ENCODE measurements around the gene KRT7. TPM values are rescaled to one million over a fixed set of nuclear protein-coding genes. Genes with fewer than 3 reads are reported as not detected.

Gene KRT7
- total and polyA plus RNA-seq, 2 donors (not counting 3 experiments of a cell fraction or from before 2014, with no cell fraction given) = 120 to 293 TPM

DNA sequence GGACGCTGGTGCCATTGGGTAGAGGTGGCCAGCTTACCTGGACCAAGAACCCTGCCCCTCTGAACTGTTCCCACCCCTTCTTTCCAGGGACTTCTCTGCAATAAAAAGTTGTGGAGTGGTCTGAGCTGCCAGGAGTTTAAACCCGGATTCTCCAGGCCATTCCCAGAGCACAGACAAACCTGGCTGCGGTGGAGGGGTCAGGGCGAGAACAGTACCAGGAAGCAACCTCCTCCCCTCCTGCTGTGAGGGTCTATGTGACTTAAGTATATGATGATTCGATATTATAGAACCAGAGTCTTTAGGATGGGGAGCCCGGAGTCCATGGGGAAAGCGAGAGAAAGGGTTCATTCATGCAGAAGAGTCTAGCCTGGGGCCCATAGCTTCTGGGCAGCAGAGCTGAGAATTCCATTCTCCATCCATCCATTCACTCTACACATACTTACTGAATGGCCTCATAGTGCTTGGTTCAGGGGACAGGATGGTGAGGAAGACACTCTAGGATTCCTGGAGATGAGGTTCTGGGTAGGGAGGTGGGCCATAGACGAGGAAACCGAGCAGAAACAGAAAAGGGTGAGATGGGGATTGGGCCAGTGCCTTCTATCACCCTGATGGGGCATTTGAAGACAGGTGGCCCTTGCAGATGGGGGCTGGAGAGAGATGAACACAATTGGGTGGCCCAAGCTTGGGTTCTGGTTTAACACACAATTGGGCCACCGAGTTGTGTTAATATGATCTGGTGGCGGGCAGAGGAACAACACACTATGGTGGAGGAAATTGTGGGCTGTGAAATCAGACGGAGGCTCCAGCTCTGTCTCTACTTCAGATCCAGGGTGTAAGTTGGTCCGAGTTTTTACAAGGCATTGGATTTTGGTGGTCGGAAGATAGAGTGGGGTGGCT lies 46.6 kb downstream of the KRT7 start:
- ChIA-PET POLR2A (no interaction called here), CTCF (interaction anchor here (0.6 to 3.7 kb wide), 61 partner anchors 7 to 668 kb away, joined by 3 to 30 read pairs (median 4); partner anchors contain the start of gene KRT7)
- Histone ChIP-seq H2AFZ (ENCODE audit: low read depth, low read length) (no peak overlapping the region), H3K27me3 (ENCODE audit: control insufficient read depth in 2 of 2, insufficient read depth in 2 of 2, low read length in 2 of 2) (peaks cover 4 to 5% of the 10 kb centered on the region in 2 experiments), H3K9ac (replicated peaks; ENCODE audit: extremely low read depth, insufficient read depth, low read length) (no peak overlapping the region), H3K4me1 (ENCODE audit: control insufficient read depth, extremely low read depth, insufficient read depth, low read length) (peaks cover 3% of the 10 kb centered on the region), H3K9me3 (replicated peaks; ENCODE audit: control insufficient read depth, insufficient read depth, low read length) (no peaks in the 10 kb centered on the region), H3K36me3 (ENCODE audit: control insufficient read depth in 2 of 2, extremely low read depth in 1 of 2, insufficient read depth in 2 of 2, low read length in 2 of 2) (no peaks in the 10 kb centered on the region), H3K4me3 (replicated peaks in 1 of 3; ENCODE audit: insufficient read depth in 1 of 3, low read depth in 1 of 3, low read length in 3 of 3) (no peak overlapping the region), H3K4me2 (ENCODE audit: insufficient read depth, low read length) (no peak overlapping the region), H3K9me1 (replicated peaks; ENCODE audit: control insufficient read depth, extremely low read depth, insufficient read depth, low read length) (no peaks in the 10 kb centered on the region), H3K27ac (ENCODE audit: insufficient read depth, low read depth, low read length) (no peak overlapping the region), H3K79me2 (ENCODE audit: control insufficient read depth, insufficient read depth, low read length) (no peaks in the 10 kb centered on the region), H4K20me1 (replicated peaks; ENCODE audit: control insufficient read depth, extremely low read depth, insufficient read depth, low read length) (no peaks in the 10 kb centered on the region)
- intact Hi-C loops (cut with micrococcal nuclease) = loop anchor here (1.0 to 2.0 kb wide), 2 partner anchors 66 to 123 kb away; no protein-coding TSS in a partner anchor
- BruUV-seq (replicated peaks) = no TSS peak
- DNase-seq (ENCODE audit: low read depth, low spot score) (no peak), FAIRE-seq (no peak)
- TF ChIP-seq CTCF (IDR thresholded peaks at IDR 0.05; ENCODE audit: extremely low read depth in 1 of 2, insufficient read depth in 1 of 2, low read depth in 1 of 2, low read length in 2 of 2) (no peak), EZH2 (IDR thresholded peaks at IDR 0.05; ENCODE audit: borderline replicate concordance, low read depth, low read length, severe bottlenecking) (no peak), MYC (IDR thresholded peaks at IDR 0.05; ENCODE audit: low read depth, low read length) (no peak), GATA2 (IDR thresholded peaks at IDR 0.05; ENCODE audit: insufficient read depth, insufficient read length, low read depth, low read length) (no peak), POLR2A (IDR thresholded peaks at IDR 0.05; ENCODE audit: low read depth, low read length) (no peak), FOS (IDR thresholded peaks at IDR 0.05; ENCODE audit: borderline replicate concordance, insufficient read depth, low read length) (no peak), JUN (IDR thresholded peaks at IDR 0.05; ENCODE audit: borderline replicate concordance, insufficient read depth, insufficient read length, low read depth) (no peak), POLR2AphosphoS5 (IDR thresholded peaks at IDR 0.05; ENCODE audit: insufficient read depth, low read depth, low read length) (no peak)
- TF ChIP-seq, protein P1, sequence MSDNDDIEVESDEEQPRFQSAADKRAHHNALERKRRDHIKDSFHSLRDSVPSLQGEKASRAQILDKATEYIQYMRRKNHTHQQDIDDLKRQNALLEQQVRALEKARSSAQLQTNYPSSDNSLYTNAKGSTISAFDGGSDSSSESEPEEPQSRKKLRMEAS (IDR thresholded peaks at IDR 0.05; ENCODE audit: insufficient read depth, insufficient read length) = no peak
- dilution Hi-C loops (cut with MboI; ENCODE audit: extremely low pct_ligation_motif_present, low sequenced_read_pairs) = no loop called here
